Measurements from ENCODE around the gene RPS6KA6.
"Not testable (repeated sequence)": the region's sequence is repeated elsewhere in the genome, so short reads cannot be mapped to it uniquely, and the experiment has no call there.

Gene RPS6KA6

DNA sequence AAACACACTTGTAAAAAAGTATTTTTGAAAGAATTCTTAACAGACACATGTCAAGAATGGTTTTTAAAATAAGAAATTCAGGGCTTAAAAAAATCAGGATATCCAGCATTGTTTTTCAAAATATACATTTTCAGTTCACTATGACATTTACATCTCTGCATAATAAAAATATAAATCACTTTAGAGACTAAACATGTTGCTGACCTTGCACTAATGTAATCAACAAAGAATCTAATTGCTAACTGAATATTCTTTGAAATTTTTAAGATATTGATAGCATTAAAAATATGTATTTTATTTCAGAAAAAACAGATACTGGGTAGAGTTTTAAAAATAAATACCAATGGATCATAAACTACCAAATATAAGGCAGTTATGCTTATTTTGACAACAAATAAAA is 26.4 kb downstream of the RPS6KA6 start:
- no peak for DNase-seq

DNA sequence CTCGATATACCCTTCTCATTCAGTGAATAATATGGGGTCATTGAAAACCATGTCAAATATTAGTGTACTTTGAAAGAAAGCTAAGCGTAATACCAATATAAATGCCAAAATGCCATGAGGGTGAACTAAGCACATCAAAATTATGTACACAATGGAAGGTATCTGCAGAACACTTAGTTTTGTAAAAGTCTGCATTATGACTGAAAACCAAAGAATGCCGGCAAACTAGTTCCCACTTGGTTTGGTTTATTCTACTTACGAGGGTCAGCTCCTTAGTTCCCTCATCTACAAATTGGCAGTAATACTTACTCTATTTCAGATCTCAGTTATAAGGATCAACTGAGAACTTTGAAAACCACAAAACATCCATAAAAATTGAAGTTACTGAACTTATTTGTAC is 27.3 kb downstream of the RPS6KA6 start:
- DNase-seq = no peak

DNA sequence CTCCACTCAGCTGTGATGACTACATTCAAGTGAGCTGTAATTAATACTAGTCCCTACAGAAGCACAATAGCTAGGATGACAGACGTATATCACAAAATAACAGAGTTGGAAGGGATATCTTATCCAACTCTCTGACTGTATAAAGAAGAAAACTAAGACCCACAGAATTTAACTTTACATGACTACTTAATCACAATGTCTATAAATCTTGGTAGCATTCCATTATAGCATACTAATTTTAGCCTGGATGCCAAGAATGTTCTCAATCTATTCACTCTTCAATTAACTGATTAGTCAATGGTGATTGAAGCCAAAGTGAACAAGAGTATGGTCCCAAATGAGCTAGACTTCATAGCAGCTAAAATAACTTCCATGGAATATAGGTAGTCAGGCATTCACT is 31.2 kb downstream of the RPS6KA6 start:
- no peak for DNase-seq

DNA sequence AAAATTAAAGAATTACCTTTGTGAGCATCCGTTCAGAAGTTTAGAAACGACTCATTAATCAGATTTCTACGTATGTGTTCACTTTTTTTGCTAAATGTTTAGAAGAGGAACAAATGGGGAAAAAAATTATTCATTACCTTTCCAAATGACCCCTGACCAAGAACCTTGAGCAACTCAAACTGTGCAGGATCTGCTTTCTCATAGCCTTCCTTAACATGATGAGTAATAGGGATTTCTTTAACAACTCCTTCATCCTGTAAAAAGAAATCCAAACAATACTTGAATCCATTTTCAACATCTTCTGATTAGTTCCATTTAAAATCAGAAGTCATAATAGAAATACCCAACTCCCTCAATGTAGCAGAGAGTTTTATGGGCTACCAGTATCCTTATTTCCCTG is 32.1 kb downstream of the RPS6KA6 start:
- DNase-seq = no peak

DNA sequence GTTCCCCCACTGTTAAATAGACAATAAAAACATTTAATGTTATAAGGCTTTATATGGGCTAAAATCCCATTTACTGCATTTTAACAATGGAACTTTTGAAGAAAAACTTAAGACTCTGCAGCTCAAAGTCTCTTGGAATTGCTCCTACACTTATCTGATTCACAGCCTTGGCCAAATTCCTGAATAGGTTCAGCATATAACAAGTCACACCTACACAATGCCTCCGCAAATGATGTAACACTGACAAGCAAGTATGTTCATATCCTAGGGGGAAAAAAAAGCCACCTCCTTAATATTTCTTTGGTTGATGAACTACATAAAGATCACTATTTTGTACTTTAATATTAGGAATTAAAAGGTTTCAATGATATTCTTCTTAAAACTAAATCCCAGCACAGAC is 34.5 kb downstream of the RPS6KA6 start:
- DNase-seq = no peak

DNA sequence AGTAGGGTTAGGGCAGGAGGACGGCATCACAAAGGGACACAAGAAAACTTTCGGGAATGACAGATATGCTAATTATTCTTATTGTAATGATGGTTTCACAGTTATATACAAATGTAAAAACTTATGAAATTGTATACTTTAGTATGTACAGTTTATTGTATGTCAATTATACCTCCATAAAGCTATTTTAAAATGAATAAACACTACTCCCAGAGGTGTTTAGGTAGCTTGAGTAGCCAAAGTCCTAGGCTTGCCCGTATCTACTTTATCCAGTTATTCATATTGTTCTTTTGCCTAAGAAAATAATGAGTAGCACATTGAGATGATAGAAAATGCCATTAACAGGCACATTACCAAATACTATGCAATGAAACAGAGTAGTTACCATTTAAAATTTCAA is 43.0 kb downstream of the RPS6KA6 start:
- DNase-seq = no peak

DNA sequence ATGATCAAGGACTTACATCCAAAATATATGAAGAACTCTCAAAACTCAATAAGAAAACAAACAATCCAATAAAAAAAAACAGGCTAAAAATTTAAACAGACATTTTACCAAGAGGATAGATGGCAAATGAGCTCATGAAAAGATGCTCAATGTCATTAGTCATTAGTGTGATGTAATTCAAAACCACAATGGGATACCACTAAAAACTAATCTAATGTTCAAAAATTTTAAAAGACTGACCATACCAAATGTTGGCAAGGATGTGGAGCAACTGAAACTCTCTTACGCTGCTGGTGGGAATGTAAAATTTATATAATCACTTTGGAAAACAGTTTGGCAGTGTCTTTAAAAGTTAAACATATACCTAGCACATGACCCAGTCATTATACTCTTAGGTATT is 43.7 kb downstream of the RPS6KA6 start:
- DNase-seq = no peak

DNA sequence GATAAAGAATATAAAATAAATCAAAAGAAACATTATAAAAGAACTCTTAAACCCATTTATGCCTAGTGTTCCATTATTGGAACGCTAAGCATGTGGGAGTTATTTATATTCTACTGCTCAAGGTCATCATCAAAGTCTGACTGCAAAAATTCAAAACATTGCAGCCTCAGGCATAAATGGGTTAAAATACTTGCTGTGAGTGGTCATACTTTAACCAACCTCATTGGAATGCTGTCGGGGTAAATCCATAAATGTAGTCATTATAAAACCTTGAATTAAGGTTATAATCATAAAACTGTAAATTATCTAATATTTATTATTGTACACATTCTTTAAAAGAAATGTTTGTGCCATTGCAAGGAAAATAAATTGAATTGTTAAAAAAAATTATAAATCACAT is 55.0 kb downstream of the RPS6KA6 start:
- DNase-seq = no peak

DNA sequence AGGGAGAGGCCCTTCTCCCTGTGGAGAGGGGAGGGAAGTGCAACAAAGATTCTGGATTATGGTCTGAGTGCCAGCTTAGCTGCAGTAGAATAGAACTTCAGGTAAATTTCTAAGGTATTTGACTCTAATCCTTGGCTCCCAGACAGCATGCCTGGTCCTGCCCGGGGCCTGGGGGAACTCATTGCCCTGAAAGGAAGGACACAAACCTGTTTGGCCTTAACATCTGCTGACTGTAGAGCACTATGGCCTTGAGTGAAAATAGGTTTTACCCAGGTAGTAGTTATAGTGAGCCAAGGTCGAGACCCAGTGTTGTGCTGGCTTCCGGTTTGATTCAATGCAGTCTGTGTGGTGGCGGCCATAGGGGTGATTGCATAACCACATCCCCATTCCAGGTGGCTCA is 64.4 kb downstream of the RPS6KA6 start:
- DNase-seq = no peak

DNA sequence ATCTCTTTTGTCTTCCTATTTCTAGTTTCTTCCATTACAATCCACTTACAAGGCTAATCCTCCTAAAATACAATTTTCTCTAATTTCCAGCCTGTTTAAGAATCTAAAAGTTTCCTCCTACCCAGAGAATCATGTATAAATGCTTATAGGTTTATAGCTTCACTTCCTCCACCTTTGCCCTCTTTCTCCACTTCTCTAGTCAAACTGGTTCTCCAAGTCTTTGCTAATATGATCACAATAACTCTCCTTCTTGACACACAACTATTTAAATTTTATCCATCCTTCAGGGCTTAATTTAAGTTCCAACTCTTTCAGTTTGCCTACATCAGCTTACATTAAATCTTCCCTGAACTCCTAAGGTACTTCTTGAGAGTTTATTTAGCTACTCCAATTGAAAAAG is 69.2 kb downstream of the RPS6KA6 start:
- DNase-seq = no peak

DNA sequence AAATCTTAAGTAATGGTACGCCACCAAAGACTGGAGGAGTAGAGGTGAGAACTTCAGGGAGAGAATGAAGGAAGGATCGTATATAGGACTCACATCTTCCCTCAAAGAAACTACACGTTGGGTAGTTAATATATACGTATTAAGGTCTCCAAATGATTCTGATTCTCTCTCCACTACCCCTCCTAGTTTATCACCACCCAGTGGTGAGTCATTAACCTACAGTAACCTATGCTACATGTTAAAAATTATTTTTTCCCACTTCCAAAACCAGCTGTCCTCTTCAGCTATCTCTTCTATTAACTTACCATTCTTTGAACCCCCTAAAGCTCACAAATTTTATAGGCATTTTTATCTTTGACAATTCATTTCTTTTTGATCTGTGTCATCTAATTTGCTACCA is 69.7 kb downstream of the RPS6KA6 start:
- no peak for DNase-seq

DNA sequence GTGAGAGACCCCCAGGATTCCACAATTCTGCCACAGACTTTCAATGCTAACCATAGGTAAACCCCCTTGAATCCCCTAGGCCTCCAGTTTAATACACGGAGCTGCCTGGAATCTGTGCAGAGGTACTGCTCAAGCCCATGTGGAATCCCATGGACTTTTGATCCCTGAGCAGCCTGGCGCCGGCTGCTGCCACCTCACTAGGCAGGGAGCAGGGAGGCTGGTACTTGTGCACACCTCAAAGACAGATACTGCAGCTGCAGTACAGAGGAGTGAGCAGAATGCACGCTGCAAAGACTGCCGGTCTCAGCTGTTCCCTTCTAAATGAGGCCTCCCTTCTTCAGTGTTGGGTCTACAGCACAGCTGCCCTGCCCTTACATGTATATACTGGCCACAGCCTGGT is 79.4 kb downstream of the RPS6KA6 start:
- no peak for DNase-seq

DNA sequence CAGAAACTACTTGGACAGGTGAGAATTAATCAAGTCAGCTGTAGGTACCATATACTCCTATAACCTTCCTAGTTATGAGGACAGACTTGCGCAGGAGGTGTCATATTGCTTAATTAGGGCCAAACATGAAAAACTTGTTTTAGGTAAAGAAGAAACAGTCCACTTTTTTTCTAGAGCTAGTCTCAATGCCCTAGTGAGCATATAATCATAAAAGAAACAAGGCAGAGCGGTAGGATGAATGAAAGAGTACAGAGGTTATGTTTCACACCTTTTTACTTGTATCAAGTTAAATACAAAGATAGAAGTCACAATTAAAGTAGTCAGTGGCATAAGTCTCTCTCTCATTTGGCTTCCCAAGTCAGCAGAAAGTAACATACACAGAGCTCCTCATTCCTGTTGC is 88.9 kb downstream of the RPS6KA6 start:
- DNase-seq = no peak

DNA sequence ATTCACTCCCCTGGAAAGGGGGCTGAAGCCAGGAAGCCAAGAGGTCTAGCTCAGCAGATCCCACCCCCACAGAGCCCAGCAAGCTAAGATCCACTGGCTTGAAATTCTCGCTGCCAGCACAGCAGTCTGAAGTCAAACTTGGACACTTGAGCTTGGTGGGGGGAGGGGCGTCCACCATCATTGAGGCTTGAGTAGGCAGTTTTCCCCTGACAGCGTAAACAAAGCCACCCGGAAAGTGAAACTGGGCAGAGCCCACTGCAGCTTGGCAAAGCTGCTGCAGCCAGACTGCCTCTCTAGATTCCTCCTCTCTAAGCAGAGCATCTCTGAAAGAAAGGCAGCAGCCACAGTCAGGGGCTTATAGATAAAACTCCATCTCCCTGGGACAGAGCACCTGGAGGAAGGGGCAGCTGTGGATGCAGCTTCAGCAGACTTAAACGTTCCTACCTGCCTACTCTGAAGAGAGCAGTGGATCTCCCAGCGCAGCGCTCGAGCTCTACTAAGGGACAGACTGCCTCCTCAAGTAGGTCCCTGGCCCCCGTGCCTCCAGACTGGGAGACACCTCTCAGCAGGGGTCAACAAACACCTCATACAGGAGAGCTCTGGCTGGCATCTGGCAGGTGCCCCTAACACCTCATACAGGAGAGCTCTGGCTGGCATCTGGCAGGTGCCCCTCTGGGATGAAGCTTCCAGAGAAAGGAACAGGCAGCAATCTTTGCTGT is 108.4 kb downstream of the RPS6KA6 start:
- not testable (repeated sequence) for DNase-seq

DNA sequence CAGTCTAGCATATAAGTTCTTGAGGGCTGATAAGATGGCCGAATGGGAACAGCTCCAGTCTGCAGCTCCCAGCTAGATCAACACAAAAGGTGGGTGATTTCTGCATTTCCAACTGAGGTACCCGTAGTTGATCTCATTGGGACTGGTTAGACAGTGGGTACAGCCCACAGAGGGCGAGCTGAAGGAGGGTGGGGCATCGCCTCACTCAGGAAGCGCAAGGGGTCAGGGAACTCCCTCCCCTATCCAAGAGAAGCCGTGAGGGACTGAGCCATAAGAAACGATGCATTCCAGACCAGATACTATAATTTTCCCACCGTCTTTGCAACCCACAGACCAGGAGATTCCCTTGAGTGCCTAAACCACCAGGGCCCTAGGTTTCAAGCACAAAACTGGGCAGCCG is 109.0 kb downstream of the RPS6KA6 start:
- DNase-seq = no peak

DNA sequence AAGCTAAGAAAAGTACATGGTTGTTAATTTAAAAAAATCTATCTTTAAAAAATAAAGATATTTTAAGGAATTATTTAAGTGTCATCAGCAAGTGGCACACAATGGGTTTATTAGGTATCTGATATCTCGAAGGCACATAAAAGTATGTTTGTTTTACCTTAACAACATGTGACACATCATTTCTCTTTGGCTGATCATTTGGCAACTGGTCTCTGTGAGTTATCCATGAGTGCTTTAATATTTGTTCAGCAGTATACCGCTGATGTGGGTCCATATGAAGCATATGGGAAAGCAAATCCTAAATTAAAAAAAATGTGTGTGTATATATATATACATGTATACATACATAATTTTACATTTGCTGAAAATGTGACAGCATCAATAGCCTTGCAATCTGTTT is 123.2 kb downstream of the RPS6KA6 start:
- DNase-seq = no peak

DNA sequence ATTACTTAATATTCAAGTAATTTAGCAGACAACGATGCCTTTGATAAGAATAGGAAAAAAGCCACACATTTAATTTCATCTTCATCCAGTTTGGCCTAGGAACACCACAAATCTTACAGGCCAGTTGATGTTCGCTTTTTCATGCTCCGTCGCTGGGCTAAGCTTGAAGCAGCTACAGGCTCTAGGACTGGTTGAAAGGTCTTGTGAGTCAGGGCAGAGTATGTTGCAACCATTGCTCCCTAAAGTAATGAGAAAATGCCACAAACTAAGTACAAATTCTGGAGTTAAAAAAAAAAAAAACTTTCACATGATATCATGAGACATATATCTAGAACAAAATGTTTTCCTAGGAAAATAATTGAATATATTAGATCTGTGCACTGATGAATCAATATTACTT is 123.8 kb downstream of the RPS6KA6 start:
- DNase-seq = no peak

DNA sequence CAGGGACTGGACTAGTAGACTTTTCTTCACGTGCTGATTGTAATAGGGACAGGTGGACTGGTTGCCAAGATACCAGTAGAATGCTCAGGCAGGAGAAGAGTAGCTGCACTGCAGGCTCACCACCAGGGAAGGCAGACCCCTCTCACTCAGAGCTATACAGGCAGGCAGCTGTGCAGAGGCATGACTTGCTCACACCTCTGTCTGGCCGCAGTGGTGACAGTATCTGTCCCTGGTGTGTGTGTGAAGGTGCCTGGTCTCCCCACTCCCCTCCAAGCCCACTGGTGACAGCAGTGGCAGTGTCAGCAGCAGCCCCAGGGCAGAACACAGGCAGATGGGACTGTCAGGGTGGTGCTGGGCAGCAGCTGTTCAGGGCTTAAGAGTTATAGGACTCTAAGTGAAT is 140.7 kb downstream of the RPS6KA6 start:
- no peak for DNase-seq

DNA sequence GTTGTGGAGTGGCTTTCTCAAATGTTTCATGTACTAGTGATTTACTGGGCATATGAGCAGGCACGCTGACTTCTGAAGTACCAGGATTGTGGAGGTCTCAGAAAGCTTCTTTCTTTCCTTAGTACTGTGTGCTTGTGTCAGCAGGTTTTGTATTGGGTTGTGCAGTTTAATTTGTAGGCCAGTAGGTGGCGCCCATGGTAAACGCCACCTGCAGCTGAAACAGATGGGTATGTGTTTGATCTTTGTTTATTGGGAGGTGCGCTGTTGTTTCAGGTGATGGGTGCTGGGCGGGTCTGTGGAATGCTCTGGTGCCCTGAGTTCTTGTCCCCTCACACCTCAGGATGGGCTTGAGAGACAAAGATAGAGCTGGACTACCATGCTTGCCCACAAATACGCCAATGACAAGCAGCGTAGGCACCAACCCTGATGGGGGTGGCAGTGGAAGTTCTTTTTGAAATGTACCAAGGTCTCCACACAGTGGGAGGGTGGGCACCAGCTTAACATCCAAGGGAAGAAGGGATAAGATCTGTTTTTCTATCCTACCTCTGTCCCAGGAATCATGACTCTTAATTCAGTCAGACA is 141.5 kb downstream of the RPS6KA6 start:
- DNase-seq = no peak

DNA sequence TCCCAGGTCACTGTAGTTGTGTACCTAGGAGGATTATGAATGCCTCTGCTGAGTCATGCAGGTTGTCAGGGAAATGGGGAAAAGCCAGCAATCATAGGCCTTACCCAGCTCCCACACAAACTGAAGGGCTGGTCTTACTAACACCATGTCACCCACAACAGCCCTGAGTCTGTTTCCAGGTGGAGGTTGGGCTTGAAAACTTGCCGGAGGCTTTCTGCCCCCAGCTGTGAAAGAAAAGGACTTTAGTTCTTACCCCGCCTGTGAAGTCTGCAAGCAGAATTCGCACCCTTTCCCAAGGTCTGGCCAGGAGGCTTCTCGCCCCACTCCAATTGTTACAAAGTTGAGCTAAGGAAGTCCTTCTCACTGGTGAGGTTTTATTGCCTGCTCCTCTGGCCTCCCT is 143.9 kb downstream of the RPS6KA6 start:
- no peak for DNase-seq
